Measurements from ENCODE around the gene ARHGDIG.

- TF ChIP-seq, protein P1, sequence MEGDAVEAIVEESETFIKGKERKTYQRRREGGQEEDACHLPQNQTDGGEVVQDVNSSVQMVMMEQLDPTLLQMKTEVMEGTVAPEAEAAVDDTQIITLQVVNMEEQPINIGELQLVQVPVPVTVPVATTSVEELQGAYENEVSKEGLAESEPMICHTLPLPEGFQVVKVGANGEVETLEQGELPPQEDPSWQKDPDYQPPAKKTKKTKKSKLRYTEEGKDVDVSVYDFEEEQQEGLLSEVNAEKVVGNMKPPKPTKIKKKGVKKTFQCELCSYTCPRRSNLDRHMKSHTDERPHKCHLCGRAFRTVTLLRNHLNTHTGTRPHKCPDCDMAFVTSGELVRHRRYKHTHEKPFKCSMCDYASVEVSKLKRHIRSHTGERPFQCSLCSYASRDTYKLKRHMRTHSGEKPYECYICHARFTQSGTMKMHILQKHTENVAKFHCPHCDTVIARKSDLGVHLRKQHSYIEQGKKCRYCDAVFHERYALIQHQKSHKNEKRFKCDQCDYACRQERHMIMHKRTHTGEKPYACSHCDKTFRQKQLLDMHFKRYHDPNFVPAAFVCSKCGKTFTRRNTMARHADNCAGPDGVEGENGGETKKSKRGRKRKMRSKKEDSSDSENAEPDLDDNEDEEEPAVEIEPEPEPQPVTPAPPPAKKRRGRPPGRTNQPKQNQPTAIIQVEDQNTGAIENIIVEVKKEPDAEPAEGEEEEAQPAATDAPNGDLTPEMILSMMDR (IDR thresholded peaks at IDR 0.05 in 4 of 5, conservative IDR thresholded peaks at IDR 0.05 in 1 of 5): no peak
- no peak for TF ChIP-seq POLR2A (IDR thresholded peaks at IDR 0.05)
Observed at GRCh38 chr16:243348-243747, 37.0 kb upstream of the ARHGDIG start.

All from gastrocnemius medialis (tissue), 4 donors.